PFSK-1 (cell line): ENCODE results near the gene ANO4.

ENCODE experiments used
- FOXP2 ChIP-seq: optimal IDR thresholded peaks from 2 replicates; pipeline ENCODE3; 2011; ENCODE audit warnings: borderline replicate concordance, control low read depth, inconsistent platforms; ENCODE audit not compliant: insufficient read depth; ENCODE audit errors: extremely low read length, extremely low read depth
- POLR2AphosphoS5 ChIP-seq: IDR thresholded peaks from 2 replicates; pipeline ENCODE4 v1.6.1; 2012; ENCODE audit warnings: low read depth, mild to moderate bottlenecking, control low read depth, low read length, moderate library complexity
- SIN3A ChIP-seq: IDR thresholded peaks from 2 replicates; pipeline ENCODE4 v1.6.1; 2012; ENCODE audit warnings: mild to moderate bottlenecking, low read length, moderate library complexity, borderline replicate concordance; ENCODE audit not compliant: insufficient read depth
- TAF1 ChIP-seq: IDR thresholded peaks from 2 replicates; pipeline ENCODE4 v1.6.1; 2012; ENCODE audit warnings: low read length, control low read depth, borderline replicate concordance; ENCODE audit not compliant: insufficient read depth
- TF ChIP-seq, protein P1 (sequence below), 2 experiments: IDR thresholded peaks; 2 replicates each; pipeline versions ENCODE4 v1.6.1 to v1.8.0; 2011 to 2012; ENCODE audit warnings: low read depth in 2 of 2, low read length in 2 of 2, control low read depth in 1 of 2, inconsistent platforms in 1 of 2, mild to moderate bottlenecking in 1 of 2, moderate library complexity in 1 of 2; ENCODE audit not compliant: insufficient read depth in 1 of 2

Gene ANO4

DNA sequence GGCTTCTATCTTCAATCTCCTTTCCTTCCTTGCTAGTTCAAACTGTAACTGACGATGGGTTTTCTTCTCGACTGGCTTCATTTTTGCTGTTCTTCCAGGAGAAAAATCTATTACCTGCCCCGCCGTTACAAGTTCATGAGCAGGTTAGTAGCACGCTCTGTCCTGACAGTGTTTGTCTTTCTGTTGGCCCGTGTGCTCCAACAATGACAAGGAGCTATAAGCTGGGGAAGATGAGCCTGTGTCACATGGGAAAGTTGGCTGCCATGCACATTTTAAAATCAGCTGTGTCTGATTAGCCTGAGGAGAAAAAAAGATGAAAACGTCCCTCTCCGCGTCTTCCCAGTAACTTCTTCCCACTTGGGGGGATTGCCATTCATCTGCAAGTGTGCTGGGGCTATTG lies 180.2 kb downstream of the ANO4 start:
- TF ChIP-seq SIN3A (no peak), TAF1 (no peak), FOXP2 (no peak), POLR2AphosphoS5 (no peak)
- TF ChIP-seq, protein P1, sequence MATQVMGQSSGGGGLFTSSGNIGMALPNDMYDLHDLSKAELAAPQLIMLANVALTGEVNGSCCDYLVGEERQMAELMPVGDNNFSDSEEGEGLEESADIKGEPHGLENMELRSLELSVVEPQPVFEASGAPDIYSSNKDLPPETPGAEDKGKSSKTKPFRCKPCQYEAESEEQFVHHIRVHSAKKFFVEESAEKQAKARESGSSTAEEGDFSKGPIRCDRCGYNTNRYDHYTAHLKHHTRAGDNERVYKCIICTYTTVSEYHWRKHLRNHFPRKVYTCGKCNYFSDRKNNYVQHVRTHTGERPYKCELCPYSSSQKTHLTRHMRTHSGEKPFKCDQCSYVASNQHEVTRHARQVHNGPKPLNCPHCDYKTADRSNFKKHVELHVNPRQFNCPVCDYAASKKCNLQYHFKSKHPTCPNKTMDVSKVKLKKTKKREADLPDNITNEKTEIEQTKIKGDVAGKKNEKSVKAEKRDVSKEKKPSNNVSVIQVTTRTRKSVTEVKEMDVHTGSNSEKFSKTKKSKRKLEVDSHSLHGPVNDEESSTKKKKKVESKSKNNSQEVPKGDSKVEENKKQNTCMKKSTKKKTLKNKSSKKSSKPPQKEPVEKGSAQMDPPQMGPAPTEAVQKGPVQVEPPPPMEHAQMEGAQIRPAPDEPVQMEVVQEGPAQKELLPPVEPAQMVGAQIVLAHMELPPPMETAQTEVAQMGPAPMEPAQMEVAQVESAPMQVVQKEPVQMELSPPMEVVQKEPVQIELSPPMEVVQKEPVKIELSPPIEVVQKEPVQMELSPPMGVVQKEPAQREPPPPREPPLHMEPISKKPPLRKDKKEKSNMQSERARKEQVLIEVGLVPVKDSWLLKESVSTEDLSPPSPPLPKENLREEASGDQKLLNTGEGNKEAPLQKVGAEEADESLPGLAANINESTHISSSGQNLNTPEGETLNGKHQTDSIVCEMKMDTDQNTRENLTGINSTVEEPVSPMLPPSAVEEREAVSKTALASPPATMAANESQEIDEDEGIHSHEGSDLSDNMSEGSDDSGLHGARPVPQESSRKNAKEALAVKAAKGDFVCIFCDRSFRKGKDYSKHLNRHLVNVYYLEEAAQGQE (IDR thresholded peaks at IDR 0.05; ENCODE audit: insufficient read depth in 1 of 2, low read depth in 2 of 2, low read length in 2 of 2): no peak

DNA sequence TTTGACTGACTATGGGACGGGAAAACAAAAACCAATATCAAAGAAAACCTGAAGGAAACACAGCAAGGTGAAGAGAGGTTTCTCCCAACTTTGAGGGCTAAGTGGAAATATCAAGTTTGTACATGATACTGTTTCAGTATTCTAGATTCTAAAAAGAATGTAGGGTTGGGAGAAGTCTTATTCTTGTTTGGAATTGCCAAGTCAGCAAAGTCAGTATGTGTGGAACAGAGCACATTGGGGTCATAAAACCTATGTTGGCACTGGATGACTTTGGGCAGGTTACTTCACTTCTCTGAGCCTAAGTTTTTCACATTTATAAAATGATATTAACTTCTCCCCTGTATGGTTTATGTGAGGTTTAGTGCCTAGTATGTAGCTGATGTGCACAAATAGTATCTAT lies 182.2 kb downstream of the ANO4 start:
- TF ChIP-seq POLR2AphosphoS5 (no peak), SIN3A (no peak), TAF1 (no peak), FOXP2 (no peak)
- TF ChIP-seq, protein P1 (IDR thresholded peaks at IDR 0.05; ENCODE audit: insufficient read depth in 1 of 2, low read depth in 2 of 2, low read length in 2 of 2): no peak

DNA sequence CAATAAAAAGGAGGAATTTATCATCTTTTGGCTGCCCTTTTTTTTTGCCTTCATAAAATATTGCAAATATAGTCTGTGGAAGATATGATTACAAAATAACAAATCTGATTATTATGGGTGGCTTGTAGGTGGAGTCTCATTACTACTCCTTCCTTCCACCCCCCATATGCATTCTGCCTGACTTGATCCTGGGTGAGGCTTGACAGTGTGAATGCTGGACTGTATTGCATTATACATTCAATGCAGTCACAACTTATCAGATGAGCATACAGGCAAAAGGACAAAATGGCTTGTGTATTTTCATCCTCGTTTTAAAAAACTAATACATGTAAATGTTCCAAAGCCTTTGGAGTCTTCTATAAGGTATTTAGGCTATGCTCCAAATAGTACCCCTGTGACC lies 186.3 kb downstream of the ANO4 start:
- TF ChIP-seq, protein P1 (IDR thresholded peaks at IDR 0.05; ENCODE audit: insufficient read depth in 1 of 2, low read depth in 2 of 2, low read length in 2 of 2): no peak
- TF ChIP-seq TAF1 (no peak), SIN3A (no peak), FOXP2 (no peak), POLR2AphosphoS5 (no peak)

DNA sequence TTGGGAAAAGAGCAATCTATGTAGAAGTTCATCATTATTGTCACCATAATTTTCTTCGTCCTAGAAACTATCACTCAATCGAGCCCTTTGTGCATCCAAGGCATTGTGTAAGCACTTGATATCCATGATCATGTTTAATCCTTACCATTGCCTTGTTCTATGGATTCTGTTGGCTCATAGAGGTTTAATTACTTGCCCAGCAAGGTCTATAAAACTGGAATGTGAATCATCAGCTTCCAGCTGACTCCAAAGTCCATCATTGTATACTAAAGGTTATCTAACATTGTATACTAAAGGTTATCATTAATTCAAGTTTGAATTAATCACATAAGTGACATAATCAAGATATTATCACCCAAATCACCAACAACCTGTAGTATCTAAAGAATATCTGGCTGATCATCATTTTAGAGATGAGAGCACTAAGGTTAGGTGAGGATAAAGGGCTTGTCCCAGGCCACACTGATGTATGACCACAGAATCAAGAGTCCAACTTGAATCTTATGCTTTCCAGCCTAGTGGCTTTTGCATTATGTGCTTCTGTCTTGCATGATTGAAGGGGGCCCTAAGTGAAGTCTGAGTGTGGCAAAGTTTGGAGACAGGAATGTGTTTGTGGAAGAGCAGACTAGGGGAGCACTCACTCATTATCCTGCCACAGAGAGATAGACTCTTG lies 188.1 kb downstream of the ANO4 start:
- TF ChIP-seq FOXP2: no peak
- TF ChIP-seq, protein P1 (IDR thresholded peaks at IDR 0.05; ENCODE audit: insufficient read depth in 1 of 2, low read depth in 2 of 2, low read length in 2 of 2): no peak

DNA sequence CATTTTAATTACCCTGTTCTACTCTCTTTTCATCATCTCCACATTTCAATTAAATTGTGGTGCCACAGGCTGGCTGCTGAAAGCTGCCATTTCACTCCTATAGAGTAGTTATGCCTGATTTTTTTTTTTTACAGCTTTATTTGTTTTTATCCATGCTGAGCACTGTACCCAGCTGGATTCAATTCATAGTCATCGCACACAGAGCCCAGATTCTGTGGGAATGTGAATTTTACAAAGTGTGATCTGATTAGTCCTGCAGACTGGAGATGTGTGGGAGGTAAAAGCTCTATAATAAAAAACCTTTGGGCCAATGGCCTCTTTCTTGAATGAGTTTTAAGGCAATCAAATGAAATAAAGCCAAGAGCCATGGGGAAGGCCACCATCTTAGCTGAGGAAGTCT lies 190.2 kb downstream of the ANO4 start:
- TF ChIP-seq TAF1 (no peak), FOXP2 (no peak), POLR2AphosphoS5 (no peak), SIN3A (no peak)
- TF ChIP-seq, protein P1 (IDR thresholded peaks at IDR 0.05; ENCODE audit: insufficient read depth in 1 of 2, low read depth in 2 of 2, low read length in 2 of 2): no peak
